GM12878 (cell line): Measurements from ENCODE around the gene CAMTA2. TPM values are rescaled to one million over a fixed set of nuclear protein-coding genes. Genes with fewer than 3 reads are reported as not detected.

Source experiments
- IRF4 ChIP-seq: IDR thresholded peaks from 2 replicates; pipeline ENCODE4 v1.6.1; 2011; ENCODE audit warnings: low read depth, low read length
- KLF5 ChIP-seq: fragments of 450-650 bp; IDR thresholded peaks from 2 replicates; pipeline ENCODE4 v1.6.1; 2014; ENCODE audit warnings: mild to moderate bottlenecking; ENCODE audit not compliant: partially characterized antibody
- LARP7 ChIP-seq: fragments of 450-650 bp; IDR thresholded peaks from 2 replicates; pipeline ENCODE4 v1.6.1; 2017; ENCODE audit warnings: mild to moderate bottlenecking
- NR2C1 ChIP-seq: fragments of 450-650 bp; IDR thresholded peaks from 2 replicates; pipeline ENCODE4 v1.6.1; 2017; ENCODE audit warnings: antibody characterized with exemption, mild to moderate bottlenecking, moderate library complexity
- NRF1 ChIP-seq: conservative IDR thresholded peaks from 2 replicates; pipeline ENCODE4 v1.6.1; 2011; ENCODE audit warnings: mild to moderate bottlenecking, low read depth, low read length, improper control_type of control experiment
- POLR2AphosphoS2 ChIP-seq: IDR thresholded peaks from 2 replicates; pipeline ENCODE4 v1.6.1; 2011; ENCODE audit warnings: low read depth, mild to moderate bottlenecking, low read length, improper control_type of control experiment, moderate library complexity
- SMC3 ChIP-seq: IDR thresholded peaks from 2 replicates; pipeline ENCODE4 v1.6.1; 2011; ENCODE audit warnings: low read length, improper control_type of control experiment, borderline replicate concordance
- polyA plus RNA-seq, 11 experiments: library from polyadenylated mRNA; depleted of rRNA in 4 of 11; unstranded in 6 of 11; stranded (reverse) in 5 of 11; fragments of >200 nt; fragmentation: Nextera tagmentation in 4 of 11; fragmentation: Illumina TruSeq in 1 of 11; extraction: Ambion mirVana in 4 of 11; extraction: Trizol in 1 of 11; gene quantifications; 1 replicate in 1 of 11; 2 replicates in 10 of 11; pipeline versions ENCODE4 v1.2.1 to v1.2.3, GENCODE V29; 2011 to 2016; ENCODE audit warnings: inconsistent platforms in 2 of 11, missing spikeins in 2 of 11, low read depth in 1 of 11
- total RNA-seq, 4 experiments: library from RNA; depleted of rRNA in 3 of 4; stranded (reverse); fragments of >200 nt in 3 of 4; fragmentation: Illumina TruSeq in 1 of 4; extraction: Trizol in 1 of 4; gene quantifications; 2 replicates each; pipeline versions ENCODE4 v1.2.1 to v1.2.3, GENCODE V29; 2013 to 2021
- TF ChIP-seq, protein P1 (sequence below): IDR thresholded peaks from 2 replicates; pipeline ENCODE4 v1.6.1; 2011; ENCODE audit warnings: borderline replicate concordance, low read depth, mild to moderate bottlenecking, moderate library complexity, mixed read lengths, low read length; ENCODE audit not compliant: insufficient read depth; ENCODE audit errors: extremely low read length
- TF ChIP-seq, protein P2 (sequence below): IDR thresholded peaks from 2 replicates; pipeline ENCODE4 v1.6.1; 2011; ENCODE audit warnings: mild to moderate bottlenecking, low read depth, low read length, moderate library complexity; ENCODE audit not compliant: insufficient replicate concordance
- TF ChIP-seq, protein P3 (sequence below): fragments of 450-650 bp; IDR thresholded peaks from 2 replicates; pipeline ENCODE4 v1.6.1; 2017; ENCODE audit warnings: mild to moderate bottlenecking
- TF ChIP-seq, protein P4 (sequence below): fragments of 450-650 bp; conservative IDR thresholded peaks from 2 replicates; pipeline ENCODE4 v1.6.1; 2017; ENCODE audit warnings: mild to moderate bottlenecking, moderate library complexity

CAMTA2 gene
- total and polyA plus RNA-seq, 10 of the 15 experiments (the other 5 are each of a cell fraction or from before 2014, with no cell fraction given): 0.42 to 29.3 (median 11.2) TPM

DNA sequence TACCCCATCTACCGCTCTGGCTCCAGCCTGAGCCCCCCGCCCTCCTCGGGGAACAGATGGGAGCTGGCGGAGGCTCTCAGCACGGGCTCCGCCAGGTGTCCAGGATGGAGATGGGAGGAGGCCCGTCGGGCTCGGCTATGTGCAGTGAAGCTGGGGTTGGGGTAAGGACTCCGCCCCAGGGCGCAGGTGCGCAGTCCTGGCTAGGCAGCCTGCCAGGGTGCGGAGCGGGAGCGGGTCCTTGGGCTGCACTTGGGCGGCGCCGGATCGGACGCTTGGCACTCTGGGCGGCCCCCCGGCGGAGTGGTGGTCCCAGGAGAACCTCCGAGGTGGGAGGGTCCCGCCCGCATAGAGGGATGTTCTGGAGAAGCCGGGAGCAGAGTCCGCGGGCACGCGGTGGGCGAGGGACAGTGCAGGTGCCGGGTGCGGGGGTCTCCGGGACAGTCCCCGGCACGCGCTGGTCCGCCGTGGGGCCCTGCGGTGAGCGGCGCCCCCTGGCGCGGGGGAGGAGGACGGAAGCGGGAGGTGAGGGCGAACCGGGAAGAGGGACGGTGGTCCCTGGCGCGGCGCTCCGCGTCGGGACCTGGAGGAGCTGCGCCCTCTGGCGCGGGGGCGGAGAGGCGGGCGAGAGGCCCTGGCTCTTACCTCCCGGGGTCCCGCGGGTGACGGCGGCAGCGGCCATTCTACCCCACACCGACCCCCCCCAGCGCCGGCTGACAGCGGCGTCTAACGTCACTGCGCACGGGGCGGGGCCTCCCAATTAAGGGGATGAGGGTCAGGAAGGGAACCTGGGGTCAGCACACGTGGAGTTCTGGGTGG lies at the start of gene CAMTA2 (continued):
- TF ChIP-seq, protein P1, sequence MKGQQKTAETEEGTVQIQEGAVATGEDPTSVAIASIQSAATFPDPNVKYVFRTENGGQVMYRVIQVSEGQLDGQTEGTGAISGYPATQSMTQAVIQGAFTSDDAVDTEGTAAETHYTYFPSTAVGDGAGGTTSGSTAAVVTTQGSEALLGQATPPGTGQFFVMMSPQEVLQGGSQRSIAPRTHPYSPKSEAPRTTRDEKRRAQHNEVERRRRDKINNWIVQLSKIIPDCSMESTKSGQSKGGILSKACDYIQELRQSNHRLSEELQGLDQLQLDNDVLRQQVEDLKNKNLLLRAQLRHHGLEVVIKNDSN: peak; percentile 2
- peak; percentile 31; the same call in 1 of the 2 replicates for TF ChIP-seq IRF4
- peak; percentile 51; the same call in 1 of the 2 replicates for TF ChIP-seq NR2C1
- no peak for TF ChIP-seq NRF1
- TF ChIP-seq, protein P2, sequence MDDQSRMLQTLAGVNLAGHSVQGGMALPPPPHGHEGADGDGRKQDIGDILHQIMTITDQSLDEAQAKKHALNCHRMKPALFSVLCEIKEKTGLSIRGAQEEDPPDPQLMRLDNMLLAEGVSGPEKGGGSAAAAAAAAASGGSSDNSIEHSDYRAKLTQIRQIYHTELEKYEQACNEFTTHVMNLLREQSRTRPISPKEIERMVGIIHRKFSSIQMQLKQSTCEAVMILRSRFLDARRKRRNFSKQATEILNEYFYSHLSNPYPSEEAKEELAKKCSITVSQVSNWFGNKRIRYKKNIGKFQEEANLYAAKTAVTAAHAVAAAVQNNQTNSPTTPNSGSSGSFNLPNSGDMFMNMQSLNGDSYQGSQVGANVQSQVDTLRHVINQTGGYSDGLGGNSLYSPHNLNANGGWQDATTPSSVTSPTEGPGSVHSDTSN: peak; percentile 6
- TF ChIP-seq SMC3: peak; percentile 23; the same call in 1 of the 2 replicates
- TF ChIP-seq, protein P3, sequence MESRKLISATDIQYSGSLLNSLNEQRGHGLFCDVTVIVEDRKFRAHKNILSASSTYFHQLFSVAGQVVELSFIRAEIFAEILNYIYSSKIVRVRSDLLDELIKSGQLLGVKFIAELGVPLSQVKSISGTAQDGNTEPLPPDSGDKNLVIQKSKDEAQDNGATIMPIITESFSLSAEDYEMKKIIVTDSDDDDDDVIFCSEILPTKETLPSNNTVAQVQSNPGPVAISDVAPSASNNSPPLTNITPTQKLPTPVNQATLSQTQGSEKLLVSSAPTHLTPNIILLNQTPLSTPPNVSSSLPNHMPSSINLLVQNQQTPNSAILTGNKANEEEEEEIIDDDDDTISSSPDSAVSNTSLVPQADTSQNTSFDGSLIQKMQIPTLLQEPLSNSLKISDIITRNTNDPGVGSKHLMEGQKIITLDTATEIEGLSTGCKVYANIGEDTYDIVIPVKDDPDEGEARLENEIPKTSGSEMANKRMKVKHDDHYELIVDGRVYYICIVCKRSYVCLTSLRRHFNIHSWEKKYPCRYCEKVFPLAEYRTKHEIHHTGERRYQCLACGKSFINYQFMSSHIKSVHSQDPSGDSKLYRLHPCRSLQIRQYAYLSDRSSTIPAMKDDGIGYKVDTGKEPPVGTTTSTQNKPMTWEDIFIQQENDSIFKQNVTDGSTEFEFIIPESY: no peak
- peak; percentile 48 for TF ChIP-seq KLF5
- TF ChIP-seq, protein P4, sequence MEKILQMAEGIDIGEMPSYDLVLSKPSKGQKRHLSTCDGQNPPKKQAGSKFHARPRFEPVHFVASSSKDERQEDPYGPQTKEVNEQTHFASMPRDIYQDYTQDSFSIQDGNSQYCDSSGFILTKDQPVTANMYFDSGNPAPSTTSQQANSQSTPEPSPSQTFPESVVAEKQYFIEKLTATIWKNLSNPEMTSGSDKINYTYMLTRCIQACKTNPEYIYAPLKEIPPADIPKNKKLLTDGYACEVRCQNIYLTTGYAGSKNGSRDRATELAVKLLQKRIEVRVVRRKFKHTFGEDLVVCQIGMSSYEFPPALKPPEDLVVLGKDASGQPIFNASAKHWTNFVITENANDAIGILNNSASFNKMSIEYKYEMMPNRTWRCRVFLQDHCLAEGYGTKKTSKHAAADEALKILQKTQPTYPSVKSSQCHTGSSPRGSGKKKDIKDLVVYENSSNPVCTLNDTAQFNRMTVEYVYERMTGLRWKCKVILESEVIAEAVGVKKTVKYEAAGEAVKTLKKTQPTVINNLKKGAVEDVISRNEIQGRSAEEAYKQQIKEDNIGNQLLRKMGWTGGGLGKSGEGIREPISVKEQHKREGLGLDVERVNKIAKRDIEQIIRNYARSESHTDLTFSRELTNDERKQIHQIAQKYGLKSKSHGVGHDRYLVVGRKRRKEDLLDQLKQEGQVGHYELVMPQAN: peak; percentile 71
- TF ChIP-seq LARP7: peak; percentile 65
- peak; percentile 45; the same call in 1 of the 2 replicates for TF ChIP-seq POLR2AphosphoS2
